HG03460 (cell line): ENCODE data around the gene DCBLD2.

Experiments used
- ATAC-seq: cut with Tn5 transposase; IDR thresholded peaks from one replicate; pipeline ENCODE4 v1.9.1; 2021; ENCODE audit not compliant: unreplicated experiment

Gene DCBLD2

GRCh38 chr3:98901392-98902350 lies at the start of gene DCBLD2:
Gene DCBLD2 (minus strand): TSS chr3:98901695. CDS start chr3:98901326, 369 bp downstream.
- ATAC-seq = peak; percentile 99

GRCh38 chr3:98945666-98946065 lies 44.2 kb upstream of the DCBLD2 start:
- ATAC-seq = no peak

- ATAC-seq = no peak
These were observed 43.6 kb upstream of the DCBLD2 start for GRCh38 chr3:98945101-98945524.

DNA sequence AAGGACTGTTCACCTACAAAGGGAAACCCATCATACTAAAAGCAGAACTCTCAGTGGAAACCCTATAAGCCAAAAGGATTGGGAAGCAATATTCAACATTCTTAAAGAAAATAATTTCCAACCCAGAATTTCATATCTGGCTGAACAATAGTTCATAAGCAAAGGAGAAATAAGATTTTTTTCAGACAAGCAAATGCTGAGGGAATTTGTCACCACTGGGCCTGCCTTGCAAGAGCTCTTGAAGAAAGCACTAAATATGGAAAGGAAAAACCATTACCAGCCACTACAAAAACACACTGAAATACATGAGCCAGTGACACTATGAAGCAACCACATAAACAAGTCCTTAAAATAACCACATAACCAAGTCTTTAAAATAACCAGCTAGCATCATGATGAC lies 28.9 kb upstream of the DCBLD2 start:
- ATAC-seq = no peak

DNA sequence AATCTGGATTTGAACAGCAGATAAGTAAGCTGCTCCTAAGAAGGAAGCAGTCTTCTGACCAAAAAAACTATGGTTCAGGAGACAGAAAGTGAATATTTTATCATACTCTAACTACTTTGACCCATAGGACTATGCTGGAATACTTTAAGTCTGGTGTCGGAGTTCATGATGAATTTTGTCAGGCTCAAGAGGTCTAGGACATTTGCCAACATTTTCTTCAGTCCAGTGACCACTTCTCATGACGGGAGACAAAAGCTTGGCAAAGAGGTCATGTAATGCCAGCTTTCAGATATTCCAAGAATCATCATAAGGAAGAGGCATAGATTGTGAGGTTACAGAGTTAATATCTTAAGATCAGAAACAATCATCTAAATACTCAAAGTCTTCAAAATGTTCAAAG lies 20.5 kb upstream of the DCBLD2 start:
- ATAC-seq = no peak

DNA sequence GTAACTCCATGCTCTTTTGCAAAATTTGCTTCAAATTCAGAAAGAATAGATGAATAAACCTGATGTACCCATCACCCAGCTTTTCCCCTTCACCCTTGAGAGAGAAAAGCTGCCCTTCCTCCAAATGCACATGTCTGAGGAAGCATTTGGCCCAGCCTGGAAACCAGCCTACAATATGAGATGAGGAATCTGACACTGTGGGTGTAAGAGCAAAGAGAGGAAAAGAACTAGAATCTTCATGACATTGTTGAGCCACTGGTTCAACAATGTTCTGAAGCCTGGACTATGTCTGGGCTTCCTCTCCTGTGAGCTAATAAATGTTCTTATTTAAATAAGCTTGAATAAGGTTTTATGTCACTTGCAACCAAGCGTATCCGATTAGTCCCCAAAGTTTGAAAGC lies 18.7 kb upstream of the DCBLD2 start:
- ATAC-seq = no peak

- no peak for ATAC-seq
These were observed 17.1 kb upstream of the DCBLD2 start for GRCh38 chr3:98918586-98918985.

DNA sequence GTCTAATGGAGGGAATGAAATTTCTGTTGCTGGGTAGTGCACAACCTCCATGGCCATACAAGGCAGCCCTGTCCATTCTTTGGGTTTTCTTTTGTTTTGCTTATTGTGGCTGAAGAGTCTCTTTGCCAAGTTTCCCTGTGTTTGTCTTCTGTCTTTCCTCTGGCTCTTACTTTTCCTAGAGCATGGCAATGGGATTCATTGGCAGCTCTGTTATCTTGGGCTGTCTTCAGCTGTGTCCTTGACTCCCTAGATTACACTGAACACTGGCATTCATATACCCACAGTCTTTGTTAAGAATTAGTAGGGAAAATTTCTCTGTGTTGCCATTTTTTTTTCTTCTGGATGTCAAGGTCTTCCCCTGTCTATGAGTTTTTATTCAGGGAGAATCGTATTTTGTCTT lies 16.1 kb upstream of the DCBLD2 start:
- no peak for ATAC-seq

GRCh38 chr3:98914210-98915080 lies 12.9 kb upstream of the DCBLD2 start:
- no peak for ATAC-seq

GRCh38 chr3:98912448-98912847 lies 11.0 kb upstream of the DCBLD2 start:
- no peak for ATAC-seq

DNA sequence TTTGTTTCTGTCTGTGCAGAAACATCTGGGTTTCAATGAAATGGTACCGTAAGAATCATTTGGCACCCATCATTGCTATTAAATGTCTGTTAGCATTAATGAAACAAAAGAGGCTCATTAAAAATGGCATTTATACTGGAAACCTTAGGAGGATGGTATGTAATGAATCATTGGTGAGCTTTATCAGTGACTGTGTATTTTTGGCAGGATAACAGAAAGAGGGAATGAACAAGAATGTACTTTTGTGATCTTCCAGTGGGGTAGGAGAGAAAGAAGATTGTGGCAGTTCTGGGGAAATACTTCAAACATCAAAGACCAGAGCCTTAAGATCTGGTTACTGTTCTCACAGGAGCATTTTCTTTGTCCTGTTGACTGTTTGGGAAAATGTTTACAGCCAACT lies 4.7 kb upstream of the DCBLD2 start:
- ATAC-seq = no peak

DNA sequence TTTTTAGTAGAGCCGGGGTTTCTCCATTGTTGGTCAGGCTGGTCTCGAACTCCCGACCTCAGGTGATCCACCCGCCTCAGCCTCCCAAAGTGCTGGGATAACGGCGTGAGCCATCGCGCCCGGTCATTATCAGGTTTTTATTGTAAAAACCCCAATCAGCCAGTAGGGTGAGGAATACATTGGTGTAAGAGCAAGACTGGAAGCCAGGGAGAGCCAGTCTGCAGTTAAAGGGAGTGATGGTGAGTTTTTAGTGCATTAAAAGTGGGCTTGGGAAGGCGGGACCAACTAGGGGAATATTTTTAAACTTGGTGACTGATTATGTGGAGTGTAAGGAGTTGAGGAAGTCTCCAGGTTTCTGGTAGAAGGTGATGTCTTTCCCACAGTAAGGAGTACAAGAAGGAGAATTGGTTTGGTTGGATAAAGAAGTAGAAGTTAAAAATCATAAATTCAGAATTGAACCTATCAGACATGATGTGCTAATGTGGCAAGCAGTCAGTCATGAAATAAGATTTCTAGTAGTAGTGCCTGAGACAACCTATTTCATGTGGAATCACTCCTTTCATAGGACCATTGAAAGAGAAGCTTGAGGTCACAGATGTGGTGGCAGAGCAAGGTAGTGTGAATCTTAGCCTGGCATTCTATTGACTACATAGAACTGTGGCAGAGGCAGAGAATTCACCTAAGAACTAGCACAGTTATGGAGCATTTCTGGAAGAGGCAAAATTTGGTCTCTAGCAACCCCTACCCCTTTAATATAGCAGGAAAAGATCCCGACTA lies 2.4 kb upstream of the DCBLD2 start:
- ATAC-seq = no peak

DNA sequence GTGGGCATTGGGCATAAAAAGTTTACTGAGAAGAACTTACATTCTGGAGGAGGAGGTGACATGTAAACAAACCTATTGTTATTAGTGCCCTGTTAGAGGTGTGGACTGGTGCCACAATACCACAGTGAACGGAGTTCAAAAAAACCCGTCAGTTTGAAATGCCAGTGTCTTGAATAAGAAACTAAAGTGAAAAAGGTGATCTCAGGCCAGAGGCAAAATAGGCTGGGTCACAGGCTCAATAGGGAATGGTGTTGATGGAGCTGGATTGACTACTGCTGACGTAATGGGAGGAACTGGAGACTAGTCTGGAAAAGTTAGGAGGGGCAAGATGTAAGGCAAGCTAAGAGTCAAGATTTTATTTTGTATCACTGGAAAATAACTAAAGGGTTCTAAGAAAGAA lies 1.6 kb upstream of the DCBLD2 start:
- ATAC-seq = no peak

DNA sequence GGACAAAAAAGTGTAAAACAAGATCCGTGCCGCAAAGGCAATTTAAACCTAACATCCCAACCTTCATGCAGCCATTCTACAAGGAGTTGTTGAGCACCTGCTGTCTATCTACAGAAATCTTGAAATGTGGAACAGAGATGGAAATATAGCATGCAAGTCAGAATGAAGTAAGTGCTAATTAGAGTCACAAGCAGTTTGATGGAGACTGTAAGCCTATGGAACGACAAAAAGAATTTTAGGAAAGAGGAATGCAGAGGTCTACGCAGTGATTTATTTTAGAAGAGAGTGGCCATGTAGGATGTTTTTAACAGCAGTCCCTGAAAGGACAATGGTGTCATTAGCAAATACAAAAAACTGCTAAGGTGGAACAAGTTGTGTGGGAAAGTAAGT lies 851 bp upstream of the DCBLD2 start:
- ATAC-seq = no peak

DNA sequence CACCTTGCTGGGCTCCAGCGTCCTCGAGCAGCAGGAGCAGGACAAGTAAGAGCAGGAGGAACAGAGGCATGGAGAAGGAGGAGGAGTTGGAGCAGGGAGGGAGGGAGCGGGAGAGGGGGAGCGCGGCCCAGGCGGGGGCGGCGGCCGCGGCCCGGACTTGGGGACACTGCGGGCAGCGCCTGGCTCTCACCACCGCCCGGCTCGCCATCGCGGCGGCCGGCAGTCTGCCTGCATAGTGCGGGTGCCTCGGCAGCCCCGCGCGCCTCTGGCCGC lies 440 bp downstream of the DCBLD2 start:
- ATAC-seq = peak; percentile 23

- no peak for ATAC-seq
These were observed 1.0 kb downstream of the DCBLD2 start for GRCh38 chr3:98900265-98901118.

- ATAC-seq = no peak
These were observed 3.8 kb downstream of the DCBLD2 start for GRCh38 chr3:98897701-98898100.

DNA sequence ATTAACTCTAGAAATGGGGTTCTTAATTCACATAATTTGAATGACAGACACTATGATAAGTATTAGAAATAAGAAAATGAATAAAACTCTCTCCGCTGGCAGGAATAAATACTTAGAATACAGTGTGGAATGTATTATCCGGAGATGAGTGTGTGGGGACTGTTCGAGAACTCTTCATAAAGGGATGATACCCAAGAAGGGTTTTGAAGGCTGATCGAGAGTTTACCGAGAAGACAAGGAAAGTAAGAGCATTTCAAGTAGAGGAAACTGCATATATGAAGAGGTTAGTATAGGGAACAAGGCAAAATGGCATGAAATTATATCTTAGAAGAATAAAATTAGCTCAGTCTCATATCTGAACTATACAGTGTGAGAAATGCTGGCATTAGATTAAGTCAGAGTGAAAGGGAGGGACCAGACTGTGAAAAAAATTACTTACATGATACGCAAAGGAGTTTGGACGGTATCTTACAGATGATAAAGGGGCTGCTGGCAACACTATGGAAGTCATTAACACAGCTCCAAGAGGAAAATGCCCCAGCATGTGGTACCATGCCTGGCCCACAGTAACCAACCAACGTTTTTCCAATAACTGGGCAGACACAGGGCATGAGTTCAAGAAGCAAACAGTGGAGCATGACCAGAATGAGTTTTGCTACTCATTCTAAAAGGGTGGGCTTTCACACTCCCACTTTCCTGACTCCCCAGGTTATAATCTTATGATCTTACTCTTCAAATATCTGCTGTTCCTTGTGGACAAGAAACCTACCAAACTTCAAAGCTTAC lies 6.5 kb downstream of the DCBLD2 start:
- no peak for ATAC-seq

GRCh38 chr3:98893740-98894139 lies 7.8 kb downstream of the DCBLD2 start:
- no peak for ATAC-seq

- ATAC-seq = no peak
These were observed 9.2 kb downstream of the DCBLD2 start for GRCh38 chr3:98892263-98892662.
